DND-41 (cell line): Measurements from ENCODE around the gene PROSER2.

Source experiments
- ATAC-seq: fragments of 200-7000 bp; cut with Tn5 transposase; 3 replicates; pipeline ENCODE4 v1.9.1; 2021; ENCODE audit warnings: low read depth; ENCODE audit not compliant: insufficient read depth
- DNase-seq: peaks from one replicate; pipeline ENCODE4 v3.0.0-alpha.2; 2020
- H2AFZ ChIP-seq: 2 replicates; pipeline ENCODE4 v1.6.0; 2012; ENCODE audit warnings: low read depth, low read length
- H3K27ac ChIP-seq: 2 replicates; pipeline ENCODE4 v1.5.1; 2012; ENCODE audit warnings: low read length, inconsistent platforms
- H3K27me3 ChIP-seq: fragments of 200-600 bp; sonication (generic); 2 replicates; pipeline ENCODE4 v1.6.0; 2012; ENCODE audit warnings: low read length, mild to moderate bottlenecking, inconsistent platforms; ENCODE audit not compliant: insufficient read depth, poor library complexity
- H3K36me3 ChIP-seq: 2 replicates; pipeline ENCODE4 v1.5.1; 2012; ENCODE audit warnings: low read length, inconsistent platforms; ENCODE audit not compliant: insufficient read depth
- H3K4me1 ChIP-seq: 2 replicates; pipeline ENCODE4 v1.5.1; 2012; ENCODE audit warnings: mild to moderate bottlenecking, low read length; ENCODE audit not compliant: insufficient read depth
- H3K4me2 ChIP-seq: 2 replicates; pipeline ENCODE4 v1.6.0; 2012; ENCODE audit warnings: mild to moderate bottlenecking, moderate library complexity, low read length, inconsistent platforms; ENCODE audit not compliant: insufficient read depth
- H3K4me3 ChIP-seq, 2 experiments: fragments of 200-600 bp in 1 of 2; shearing (Covaris generic) in 1 of 2; 2 replicates each; pipeline ENCODE4 v1.5.1; 2012 to 2016; ENCODE audit warnings: inconsistent platforms in 2 of 2, low read length in 2 of 2, mild to moderate bottlenecking in 2 of 2, low read depth in 1 of 2, moderate library complexity in 1 of 2
- H3K79me2 ChIP-seq: 2 replicates; pipeline ENCODE4 v1.6.0; 2012; ENCODE audit warnings: low read length, inconsistent platforms; ENCODE audit not compliant: insufficient read depth
- H3K9ac ChIP-seq: 2 replicates; pipeline ENCODE4 v1.6.0; 2012; ENCODE audit warnings: low read depth, mild to moderate bottlenecking, inconsistent platforms, low read length, moderate library complexity
- H3K9me3 ChIP-seq: 2 replicates; pipeline ENCODE4 v1.5.1; 2012; ENCODE audit warnings: low read length, moderate library complexity, mild to moderate bottlenecking, inconsistent platforms; ENCODE audit not compliant: insufficient read depth, severe bottlenecking
- H4K20me1 ChIP-seq: 2 replicates; pipeline ENCODE4 v1.6.0; 2012; ENCODE audit warnings: low read length; ENCODE audit not compliant: insufficient read depth
- CTCF ChIP-seq: IDR thresholded peaks from 2 replicates; pipeline ENCODE4 v1.5.1; 2012; ENCODE audit warnings: borderline replicate concordance, low read length, moderate library complexity, mild to moderate bottlenecking; ENCODE audit not compliant: poor library complexity, severe bottlenecking; ENCODE audit errors: extremely low read depth
- EZH2 ChIP-seq: IDR thresholded peaks from 3 replicates; pipeline ENCODE4 v1.6.1; 2012; ENCODE audit warnings: borderline replicate concordance, low read depth, mild to moderate bottlenecking, moderate library complexity, low read length, inconsistent platforms; ENCODE audit not compliant: severe bottlenecking

The PROSER2 gene

GRCh38 chr10:11874568-11875493 is 51.7 kb downstream of the PROSER2 start:
- H3K4me3 ChIP-seq: peak overlapping the region in 1 of 2 experiments; percentile 35; a peak in 2 of 4 replicates
- H3K27me3 ChIP-seq: no peaks in the 10 kb centered on the region
- no peaks in the 10 kb centered on the region for H3K79me2 ChIP-seq
- TF ChIP-seq CTCF: no peak
- no peak for TF ChIP-seq EZH2
- no peak overlapping the region; the same call in 1 of the 2 replicates for H3K27ac ChIP-seq
- peak; percentile 96 for ATAC-seq
- peaks cover 22% of the 10 kb centered on the region for H3K4me1 ChIP-seq
- DNase-seq: peak; percentile 89
- no peaks in the 10 kb centered on the region for H3K36me3 ChIP-seq
- H2AFZ ChIP-seq: peak overlapping the region; percentile 68
- H3K9ac ChIP-seq: 0 out of 2 replicates have a peak overlapping the region, but pooled peaks have one; percentile 15
- peaks cover 3% of the 10 kb centered on the region; the same call in 1 of the 2 replicates for H4K20me1 ChIP-seq
- no peaks in the 10 kb centered on the region for H3K9me3 ChIP-seq
- H3K4me2 ChIP-seq: peak overlapping the region; percentile 56

- Histone ChIP-seq H3K9me3 (no peaks in the 10 kb centered on the region), H2AFZ (no peak overlapping the region; the same call in 1 of the 2 replicates), H3K9ac (no peak overlapping the region), H3K4me3 (no peak overlapping the region; a peak in 1 of 4 replicates), H3K79me2 (no peaks in the 10 kb centered on the region), H3K27ac (no peak overlapping the region), H3K36me3 (no peaks in the 10 kb centered on the region), H3K4me1 (peaks cover 22% of the 10 kb centered on the region), H3K4me2 (peak overlapping the region; percentile 56; the same call in 1 of the 2 replicates), H4K20me1 (peaks cover 3% of the 10 kb centered on the region; the same call in 1 of the 2 replicates), H3K27me3 (no peaks in the 10 kb centered on the region)
- no peak for ATAC-seq
- TF ChIP-seq CTCF (no peak), EZH2 (no peak)
- DNase-seq: no peak
These were observed 52.5 kb downstream of the PROSER2 start for GRCh38 chr10:11875494-11876281.

- no peak overlapping the region for H3K4me3 ChIP-seq
- no peak for ATAC-seq
- H3K9me3 ChIP-seq: no peaks in the 10 kb centered on the region
- TF ChIP-seq CTCF (no peak), EZH2 (no peak)
- H3K4me2 ChIP-seq: no peak overlapping the region
- H3K36me3 ChIP-seq: no peaks in the 10 kb centered on the region
- H4K20me1 ChIP-seq: peaks cover 3% of the 10 kb centered on the region; the same call in 1 of the 2 replicates
- no peak for DNase-seq
- H3K27me3 ChIP-seq: no peaks in the 10 kb centered on the region
- H3K4me1 ChIP-seq: peaks cover 22% of the 10 kb centered on the region
- no peaks in the 10 kb centered on the region for H3K79me2 ChIP-seq
- H3K27ac ChIP-seq: no peak overlapping the region
- no peak overlapping the region for H2AFZ ChIP-seq
- H3K9ac ChIP-seq: no peak overlapping the region
These were observed 53.2 kb downstream of the PROSER2 start for GRCh38 chr10:11876324-11876723.
